GM23248 (cell line): Measurements from ENCODE around the gene CSTA.

Source experiments
- EZH2 ChIP-seq: fragments of 200-600 bp; sonication (generic); IDR thresholded peaks from 2 replicates; pipeline ENCODE4 v1.6.1; 2018; ENCODE audit warnings: antibody characterized with exemption, mild to moderate bottlenecking; ENCODE audit not compliant: insufficient read depth, poor library complexity, severe bottlenecking
- EZH2phosphoT487 ChIP-seq: fragments of 200-600 bp; sonication (generic); IDR thresholded peaks from 2 replicates; pipeline ENCODE4 v1.6.1; 2018; ENCODE audit warnings: antibody characterized with exemption, moderate library complexity, mild to moderate bottlenecking, low read depth; ENCODE audit not compliant: insufficient read depth

- TF ChIP-seq EZH2: no peak
- no peak for TF ChIP-seq EZH2phosphoT487
These were observed 25.1 kb upstream of the CSTA start for GRCh38 chr3:122299872-122300460.
